ENCODE data around the gene FGFR3. TPM values are rescaled to one million over a fixed set of nuclear protein-coding genes. Genes with fewer than 3 reads are reported as not detected.

FGFR3 gene
- total RNA-seq, 4 donors from 2014 or later: 56.2 to 209 (median 110) TPM

- H3K27ac ChIP-seq: no peak overlapping the region
- no peaks in the 10 kb centered on the region for H3K36me3 ChIP-seq
- 44 to 46% methylated on average over 6 of the region's 6 CpGs for WGBS, 2 donors (ENCODE audit: low coverage in 1 of 2)
- no peak overlapping the region for H3K4me3 ChIP-seq
- in situ Hi-C loops (cut with MboI; ENCODE audit: low pct_ligation_motif_present in 1 of 4, low pct_unique_long_range_greater_than_20kb in 1 of 4, low sequenced_read_pairs in 3 of 4) (loop anchor here in 1 of 4 donors (25.0 kb wide), 1 partner anchor 379 kb away; no protein-coding TSS in a partner anchor), intact Hi-C loops (cut with DNase I; ENCODE audit: low total_unique reads) (no loop called here)
- peaks cover 0 to 15% (median 9%) of the 10 kb centered on the region in 4 donors for H3K4me1 ChIP-seq
- TF ChIP-seq POLR2AphosphoS5 (IDR thresholded peaks at IDR 0.05): no peak
- no peak for TF ChIP-seq POLR2A (IDR thresholded peaks at IDR 0.05)
- no peak for TF ChIP-seq CTCF (IDR thresholded peaks at IDR 0.05)
- TF ChIP-seq EP300 (IDR thresholded peaks at IDR 0.05; ENCODE audit: low read depth): no peak
- no peak for DNase-seq
- no peaks in the 10 kb centered on the region for H3K27me3 ChIP-seq
- no peaks in the 10 kb centered on the region for H3K9me3 ChIP-seq
These were observed 15.3 kb downstream of the FGFR3 start for GRCh38 chr4:1808396-1808795.

- TF ChIP-seq EP300 (IDR thresholded peaks at IDR 0.05; ENCODE audit: low read depth) (no peak), POLR2AphosphoS5 (IDR thresholded peaks at IDR 0.05) (no peak), POLR2A (IDR thresholded peaks at IDR 0.05) (no peak), CTCF (IDR thresholded peaks at IDR 0.05) (no peak)
- intact Hi-C loops (cut with DNase I; ENCODE audit: low total_unique reads): no loop called here
- DNase-seq: no peak
- WGBS, 2 donors (ENCODE audit: low coverage in 1 of 2): 65 to 81% methylated on average over 3 to 11 of the region's 11 CpGs
- Histone ChIP-seq H3K36me3 (peaks cover 0 to 4% (median under 1%) of the 10 kb centered on the region in 4 donors), H3K9me3 (no peaks in the 10 kb centered on the region), H3K27ac (no peak overlapping the region), H3K4me1 (peaks cover 0 to 15% (median 9%) of the 10 kb centered on the region in 4 donors), H3K27me3 (no peaks in the 10 kb centered on the region), H3K4me3 (no peak overlapping the region)
- in situ Hi-C loops (cut with MboI; ENCODE audit: low pct_ligation_motif_present in 1 of 4, low pct_unique_long_range_greater_than_20kb in 1 of 4, low sequenced_read_pairs in 3 of 4): loop anchor here in 1 of 4 donors (25.0 kb wide), 1 partner anchor 378 kb away; no protein-coding TSS in a partner anchor
These were observed 16.0 kb downstream of the FGFR3 start for GRCh38 chr4:1808851-1809753.

- Histone ChIP-seq H3K27me3 (no peaks in the 10 kb centered on the region), H3K36me3 (peaks cover 0 to 11% (median 4%) of the 10 kb centered on the region in 4 donors), H3K4me3 (no peak overlapping the region), H3K4me1 (peaks cover 0 to 15% (median 9%) of the 10 kb centered on the region in 4 donors), H3K27ac (no peak overlapping the region), H3K9me3 (no peaks in the 10 kb centered on the region)
- intact Hi-C loops (cut with DNase I; ENCODE audit: low total_unique reads): loop anchor here (5.0 kb wide), 1 partner anchor 63 kb away; no protein-coding TSS in a partner anchor
- 43% methylated on average over 8 of the region's 15 CpGs; no CpG with 5 or more reads in 1 of the 2 donors for WGBS, 2 donors (ENCODE audit: low coverage in 1 of 2)
- in situ Hi-C loops (cut with MboI; ENCODE audit: low pct_ligation_motif_present in 1 of 4, low pct_unique_long_range_greater_than_20kb in 1 of 4, low sequenced_read_pairs in 3 of 4): loop anchor here in 2 of 4 donors (10.0 to 25.0 kb wide), 3 partner anchors 55 to 377 kb away; no protein-coding TSS in a partner anchor
- DNase-seq: peak; percentile 71
- TF ChIP-seq POLR2AphosphoS5 (IDR thresholded peaks at IDR 0.05) (no peak), CTCF (IDR thresholded peaks at IDR 0.05) (peak; percentile 79 to 94 (median 86))
These were observed 16.8 kb downstream of the FGFR3 start for GRCh38 chr4:1809754-1810502.

- no peak overlapping the region for H3K27ac ChIP-seq
- no peak overlapping the region for H3K4me3 ChIP-seq
- DNase-seq: no peak
- in situ Hi-C loops (cut with MboI; ENCODE audit: low pct_ligation_motif_present in 1 of 4, low pct_unique_long_range_greater_than_20kb in 1 of 4, low sequenced_read_pairs in 3 of 4) (loop anchor here in 2 of 4 donors (10.0 to 25.0 kb wide), 3 partner anchors 56 to 377 kb away; no protein-coding TSS in a partner anchor), intact Hi-C loops (cut with DNase I; ENCODE audit: low total_unique reads) (loop anchor here (5.0 kb wide), 1 partner anchor 63 kb away; no protein-coding TSS in a partner anchor)
- no peaks in the 10 kb centered on the region for H3K9me3 ChIP-seq
- peaks cover 0 to 15% (median 9%) of the 10 kb centered on the region in 4 donors for H3K4me1 ChIP-seq
- TF ChIP-seq POLR2A (IDR thresholded peaks at IDR 0.05) (no peak), EP300 (IDR thresholded peaks at IDR 0.05; ENCODE audit: low read depth) (no peak), CTCF (IDR thresholded peaks at IDR 0.05) (no peak), POLR2AphosphoS5 (IDR thresholded peaks at IDR 0.05) (no peak)
- WGBS, 2 donors (ENCODE audit: low coverage in 1 of 2): 79 to 90% methylated on average over 3 to 5 of the region's 10 CpGs
- H3K27me3 ChIP-seq: no peaks in the 10 kb centered on the region
- peaks cover 0 to 20% (median 8%) of the 10 kb centered on the region in 4 donors for H3K36me3 ChIP-seq
These were observed 17.7 kb downstream of the FGFR3 start for GRCh38 chr4:1810765-1811164.
